GM18508 (cell line): ENCODE data around the gene DOCK6.

Source experiments
- ATAC-seq: cut with Tn5 transposase; IDR thresholded peaks from one replicate; pipeline ENCODE4 v1.9.1; 2021; ENCODE audit warnings: moderate number of reproducible peaks; ENCODE audit not compliant: insufficient read depth, unreplicated experiment

DOCK6 gene

GRCh38 chr19:11279505-11280236, 17.3 kb upstream of the DOCK6 start:
- no peak for ATAC-seq

- ATAC-seq: no peak
These were observed 16.3 kb upstream of the DOCK6 start for GRCh38 chr19:11278670-11279069.

GRCh38 chr19:11274533-11275086, 12.3 kb upstream of the DOCK6 start:
- ATAC-seq: no peak

GRCh38 chr19:11273989-11274388, 11.7 kb upstream of the DOCK6 start:
- no peak for ATAC-seq

- no peak for ATAC-seq
These were observed 11.0 kb upstream of the DOCK6 start for GRCh38 chr19:11273296-11273695.

- ATAC-seq: no peak
These were observed 7.1 kb upstream of the DOCK6 start for GRCh38 chr19:11269408-11269807.

- ATAC-seq: no peak
These were observed 6.5 kb upstream of the DOCK6 start for GRCh38 chr19:11268783-11269267.

GRCh38 chr19:11267316-11268085, 5.2 kb upstream of the DOCK6 start:
- no peak for ATAC-seq

GRCh38 chr19:11265785-11266236, 3.5 kb upstream of the DOCK6 start:
- no peak for ATAC-seq

- ATAC-seq: no peak
These were observed 3.0 kb upstream of the DOCK6 start for GRCh38 chr19:11265177-11265784.

GRCh38 chr19:11264452-11265176, 2.3 kb upstream of the DOCK6 start:
- ATAC-seq: no peak

- no peak for ATAC-seq
These were observed 1.4 kb upstream of the DOCK6 start for GRCh38 chr19:11263726-11264125.

- ATAC-seq: no peak
These were observed 823 bp downstream of the DOCK6 start for GRCh38 chr19:11261431-11261970.

GRCh38 chr19:11260996-11261395, 1.3 kb downstream of the DOCK6 start:
- no peak for ATAC-seq

GRCh38 chr19:11257846-11258380, 4.4 kb downstream of the DOCK6 start:
- no peak for ATAC-seq

GRCh38 chr19:11256189-11256588, 6.1 kb downstream of the DOCK6 start:
- ATAC-seq: no peak

GRCh38 chr19:11254666-11255065, 7.7 kb downstream of the DOCK6 start:
- ATAC-seq: no peak

GRCh38 chr19:11252665-11253355, 9.5 kb downstream of the DOCK6 start:
- no peak for ATAC-seq
